HepG2 (cell line): ENCODE measurements around the gene CIBAR2. TPM values are rescaled to one million over a fixed set of nuclear protein-coding genes. Genes with fewer than 3 reads are reported as not detected.

Experiments
- AGO1 ChIP-seq: fragments of 200-400 bp; formaldehyde crosslinking; IDR thresholded peaks from 2 replicates; pipeline ENCODE4 v1.6.1; 2017; ENCODE audit warnings: mild to moderate bottlenecking, low read depth, low read length, moderate library complexity; ENCODE audit not compliant: poor library complexity, severe bottlenecking
- ATF3 ChIP-seq: sonication (generic); formaldehyde crosslinking; IDR thresholded peaks from 2 replicates; pipeline ENCODE4 v1.4.0; 2020; ENCODE audit warnings: missing genetic modification reagents
- FOXA1 ChIP-seq, 2 experiments: fragments of 450-650 bp in 1 of 2; sonication (generic) in 1 of 2; formaldehyde crosslinking in 1 of 2; IDR thresholded peaks; 2 replicates each; pipeline versions ENCODE4 v1.4.0 to v1.6.1; 2016 to 2020; ENCODE audit warnings: missing genetic modification reagents in 1 of 2
- MAFK ChIP-seq, 2 experiments: IDR thresholded peaks in 1 of 2; conservative IDR thresholded peaks in 1 of 2; 2 replicates each; pipeline ENCODE4 v1.6.1; 2011; ENCODE audit warnings: improper control_type of control experiment in 2 of 2, low read length in 2 of 2
- SP5 ChIP-seq: IDR thresholded peaks from 2 replicates; pipeline ENCODE4 v1.6.1; 2016; ENCODE audit warnings: low read depth, borderline replicate concordance
- TBP ChIP-seq: sonication (generic); formaldehyde crosslinking; IDR thresholded peaks from 2 replicates; pipeline ENCODE4 v1.5.0; 2020; ENCODE audit warnings: missing genetic modification reagents
- THAP11 ChIP-seq: IDR thresholded peaks from 2 replicates; pipeline ENCODE4 v1.6.1; 2016; ENCODE audit warnings: missing biosample characterization, missing genetic modification reagents
- ZBTB2 ChIP-seq: sonication (generic); formaldehyde crosslinking; IDR thresholded peaks from 2 replicates; pipeline ENCODE4 v1.8.0; 2022; ENCODE audit warnings: low read depth, missing genetic modification reagents
- ZBTB40 ChIP-seq, 2 experiments: fragments of 450-650 bp in 1 of 2; sonication (generic) in 1 of 2; formaldehyde crosslinking in 1 of 2; IDR thresholded peaks; 2 replicates each; pipeline versions ENCODE4 v1.6.1 to v1.8.0; 2016 to 2022; ENCODE audit warnings: antibody characterized with exemption in 1 of 2, mild to moderate bottlenecking in 1 of 2, missing genetic modification reagents in 1 of 2
- ZMYM2 ChIP-seq: sonication (generic); formaldehyde crosslinking; IDR thresholded peaks from 2 replicates; pipeline ENCODE4 v1.8.0; 2022; ENCODE audit warnings: mild to moderate bottlenecking, missing genetic modification reagents
- ZNF329 ChIP-seq: sonication (generic); formaldehyde crosslinking; IDR thresholded peaks from 2 replicates; pipeline ENCODE4 v1.9.0; 2021; ENCODE audit warnings: low read depth, mild to moderate bottlenecking, missing genetic modification reagents
- ZSCAN9 ChIP-seq: IDR thresholded peaks from 2 replicates; pipeline ENCODE4 v1.6.1; 2016; ENCODE audit warnings: borderline replicate concordance
- polyA plus RNA-seq, 8 experiments: library from polyadenylated mRNA; depleted of rRNA in 3 of 8; stranded (reverse) in 7 of 8; unstranded in 1 of 8; fragments of >200 nt; fragmentation: Illumina TruSeq in 4 of 8; extraction: Trizol in 4 of 8; gene quantifications; 2 replicates each; pipeline versions ENCODE4 v1.2.1 to v1.2.3, GENCODE V29; 2011 to 2016; ENCODE audit warnings: low read depth in 4 of 8, missing spikeins in 1 of 8, mixed read lengths in 1 of 8; ENCODE audit not compliant: insufficient read depth in 1 of 8
- total RNA-seq, 5 experiments: library from RNA; depleted of rRNA; stranded (reverse); fragments of >200 nt; fragmentation: Illumina TruSeq; extraction: Trizol; gene quantifications; 2 replicates each; pipeline ENCODE4 v1.2.3, GENCODE V29; 2016; ENCODE audit warnings: low read depth in 1 of 5
- TF ChIP-seq, protein P1 (sequence below): sonication (generic); formaldehyde crosslinking; IDR thresholded peaks from 2 replicates; pipeline ENCODE4 v1.5.0; 2020; ENCODE audit warnings: mild to moderate bottlenecking, missing genetic modification reagents, borderline replicate concordance

CIBAR2 gene
- total and polyA plus RNA-seq, 2 of the 13 experiments (the other 11 are each of a cell fraction or from before 2014, with no cell fraction given) = not detected

DNA sequence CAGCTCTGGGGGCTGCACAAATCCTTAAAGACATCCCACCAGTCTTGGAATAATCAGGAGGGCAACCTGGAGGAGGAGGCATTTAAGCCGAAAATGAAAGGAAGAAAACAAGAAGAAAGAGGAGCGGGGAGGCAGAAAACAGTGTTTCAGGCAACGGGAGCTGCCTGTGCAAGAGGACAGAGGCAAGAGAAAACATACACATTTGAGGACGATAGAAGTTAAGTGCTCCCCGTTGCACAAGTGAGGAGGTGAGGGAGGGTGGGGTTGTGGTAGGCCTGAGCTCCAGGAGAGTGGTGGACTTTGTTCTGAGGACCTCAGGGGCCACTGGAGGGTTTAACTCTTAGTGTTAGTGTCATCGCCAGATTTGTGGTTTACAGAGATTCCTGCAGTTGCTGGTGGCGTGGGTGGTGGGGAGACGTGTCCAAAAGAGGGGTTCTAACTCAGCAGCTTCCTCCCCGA, 27.6 kb upstream of the CIBAR2 start (continued):
- TF ChIP-seq SP5 (peak; percentile 58; the same call in 1 of the 2 replicates), MAFK (conservative IDR thresholded peaks at IDR 0.05 in 1 of 2, IDR thresholded peaks at IDR 0.05 in 1 of 2; ENCODE audit: low read length in 2 of 2) (no peak), ZMYM2 (CRISPR knock-in tag) (0 out of 2 replicates have a peak, but pooled peaks have one; percentile 30), ZBTB40 (IDR thresholded peaks at IDR 0.05) (no peak), ZBTB40 (CRISPR knock-in tag; IDR thresholded peaks at IDR 0.05) (no peak; the same call in 1 of the 2 replicates), AGO1 (no peak), TBP (CRISPR knock-in tag) (no peak), FOXA1 (IDR thresholded peaks at IDR 0.05) (no peak), FOXA1 (CRISPR knock-in tag; IDR thresholded peaks at IDR 0.05) (0 out of 2 replicates have a peak, but pooled peaks have one; percentile 34), ZSCAN9 (peak; percentile 52; the same call in 1 of the 2 replicates), THAP11 (peak; percentile 49; the same call in 1 of the 2 replicates), ZBTB2 (CRISPR knock-in tag) (no peak), ATF3 (CRISPR knock-in tag) (no peak), ZNF329 (CRISPR knock-in tag) (no peak)
- TF ChIP-seq, protein P1, sequence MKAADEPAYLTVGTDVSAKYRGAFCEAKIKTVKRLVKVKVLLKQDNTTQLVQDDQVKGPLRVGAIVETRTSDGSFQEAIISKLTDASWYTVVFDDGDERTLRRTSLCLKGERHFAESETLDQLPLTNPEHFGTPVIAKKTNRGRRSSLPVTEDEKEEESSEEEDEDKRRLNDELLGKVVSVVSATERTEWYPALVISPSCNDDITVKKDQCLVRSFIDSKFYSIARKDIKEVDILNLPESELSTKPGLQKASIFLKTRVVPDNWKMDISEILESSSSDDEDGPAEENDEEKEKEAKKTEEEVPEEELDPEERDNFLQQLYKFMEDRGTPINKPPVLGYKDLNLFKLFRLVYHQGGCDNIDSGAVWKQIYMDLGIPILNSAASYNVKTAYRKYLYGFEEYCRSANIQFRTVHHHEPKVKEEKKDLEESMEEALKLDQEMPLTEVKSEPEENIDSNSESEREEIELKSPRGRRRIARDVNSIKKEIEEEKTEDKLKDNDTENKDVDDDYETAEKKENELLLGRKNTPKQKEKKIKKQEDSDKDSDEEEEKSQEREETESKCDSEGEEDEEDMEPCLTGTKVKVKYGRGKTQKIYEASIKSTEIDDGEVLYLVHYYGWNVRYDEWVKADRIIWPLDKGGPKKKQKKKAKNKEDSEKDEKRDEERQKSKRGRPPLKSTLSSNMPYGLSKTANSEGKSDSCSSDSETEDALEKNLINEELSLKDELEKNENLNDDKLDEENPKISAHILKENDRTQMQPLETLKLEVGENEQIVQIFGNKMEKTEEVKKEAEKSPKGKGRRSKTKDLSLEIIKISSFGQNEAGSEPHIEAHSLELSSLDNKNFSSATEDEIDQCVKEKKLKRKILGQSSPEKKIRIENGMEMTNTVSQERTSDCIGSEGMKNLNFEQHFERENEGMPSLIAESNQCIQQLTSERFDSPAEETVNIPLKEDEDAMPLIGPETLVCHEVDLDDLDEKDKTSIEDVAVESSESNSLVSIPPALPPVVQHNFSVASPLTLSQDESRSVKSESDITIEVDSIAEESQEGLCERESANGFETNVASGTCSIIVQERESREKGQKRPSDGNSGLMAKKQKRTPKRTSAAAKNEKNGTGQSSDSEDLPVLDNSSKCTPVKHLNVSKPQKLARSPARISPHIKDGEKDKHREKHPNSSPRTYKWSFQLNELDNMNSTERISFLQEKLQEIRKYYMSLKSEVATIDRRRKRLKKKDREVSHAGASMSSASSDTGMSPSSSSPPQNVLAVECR (CRISPR knock-in tag) = peak; percentile 44; the same call in 1 of the 2 replicates
